Panc1 (cell line): ENCODE measurements around the gene MTREX. TPM values are rescaled to one million over a fixed set of nuclear protein-coding genes. Genes with fewer than 3 reads are reported as not detected.

Experiments used
- ATAC-seq: fragments of 200-7000 bp; cut with Tn5 transposase; 2 replicates; pipeline ENCODE4 v1.9.1; 2020; ENCODE audit warnings: mild to moderate bottlenecking, moderate library complexity
- BruUV-seq: library from RNA; stranded (reverse); fragments of 400-500 nt; replicated peaks from 2 replicates; lab custom pipeline; 2021; lab: Mats Ljungman, UMichigan
- CTCF ChIA-PET: fragments of 300-600 bp; sonication (Branson Sonifier 250); formaldehyde crosslinking; loops from one replicate; lab custom pipeline; 2022; ENCODE audit warnings: antibody characterized with exemption; lab: Charles Lee
- POLR2A ChIA-PET: fragments of 300-600 bp; sonication (Branson Sonifier 250); formaldehyde crosslinking; loops from one replicate; lab custom pipeline; 2022; ENCODE audit warnings: antibody characterized with exemption; lab: Charles Lee
- DNase-seq: peaks from one replicate; pipeline ENCODE4 v3.0.0-alpha.2; 2010; ENCODE audit warnings: low read depth, low spot score
- H3K27ac ChIP-seq: 2 replicates; pipeline ENCODE4 v1.5.1; 2011; ENCODE audit warnings: mild to moderate bottlenecking, low read length, inconsistent platforms
- H3K27me3 ChIP-seq: fragments of 200-500 bp; sonication (Bioruptor generic); 2 replicates; pipeline ENCODE4 v1.6.0; 2014; ENCODE audit warnings: low read length, inconsistent platforms; ENCODE audit not compliant: control insufficient read depth, insufficient read depth
- H3K36me3 ChIP-seq: fragments of 200-500 bp; sonication (Bioruptor generic); 2 replicates; pipeline ENCODE4 v1.5.1; 2014; ENCODE audit warnings: inconsistent platforms, mild to moderate bottlenecking, low read length, moderate library complexity; ENCODE audit not compliant: control insufficient read depth, insufficient read depth
- H3K4me1 ChIP-seq: 2 replicates; pipeline ENCODE4 v1.5.1; 2011; ENCODE audit warnings: inconsistent platforms, mild to moderate bottlenecking, low read length, moderate library complexity; ENCODE audit not compliant: control insufficient read depth, insufficient read depth
- H3K4me3 ChIP-seq, 2 experiments: 2 replicates each; pipeline ENCODE4 v1.5.1; 2011 to 2012; ENCODE audit warnings: low read depth in 2 of 2, low read length in 2 of 2, mild to moderate bottlenecking in 2 of 2, inconsistent platforms in 1 of 2, moderate library complexity in 1 of 2
- H3K9me3 ChIP-seq: fragments of 200-500 bp; sonication (Bioruptor generic); 2 replicates; pipeline ENCODE4 v1.5.1; 2014; ENCODE audit warnings: low read depth, mild to moderate bottlenecking, inconsistent platforms, low read length, moderate library complexity; ENCODE audit not compliant: control insufficient read depth, insufficient read depth
- CTCF ChIP-seq: fragments of 450-650 bp; IDR thresholded peaks from 2 replicates; pipeline ENCODE4 v1.5.1; 2017; ENCODE audit warnings: mild to moderate bottlenecking
- POLR2AphosphoS5 ChIP-seq: IDR thresholded peaks from 2 replicates; pipeline ENCODE4 v1.6.1; 2012; ENCODE audit warnings: mild to moderate bottlenecking, low read depth, low read length, moderate library complexity
- REST ChIP-seq, 2 experiments: IDR thresholded peaks; 2 replicates each; pipeline ENCODE4 v1.6.1; 2011 to 2012; ENCODE audit warnings: low read depth in 2 of 2, control low read depth in 1 of 2, low read length in 1 of 2, mild to moderate bottlenecking in 1 of 2, moderate library complexity in 1 of 2; ENCODE audit not compliant: insufficient read depth in 1 of 2
- SIN3A ChIP-seq: IDR thresholded peaks from 2 replicates; pipeline ENCODE4 v1.6.1; 2012; ENCODE audit warnings: low read depth, mild to moderate bottlenecking, low read length, moderate library complexity, borderline replicate concordance; ENCODE audit not compliant: insufficient read depth
- TCF7L2 ChIP-seq: IDR thresholded peaks from 2 replicates; pipeline ENCODE4 v1.6.1; 2011; ENCODE audit warnings: mild to moderate bottlenecking, low read depth, low read length, inconsistent platforms
- in situ Hi-C: cut with HindIII; loops from 2 replicates; pipeline ENCODE4 v1.10.0; 2016; ENCODE audit warnings: low sequenced_read_pairs, low pct_unique_long_range_greater_than_20kb
- intact Hi-C: fragments of 100-400 bp; cut with micrococcal nuclease; formaldehyde crosslinking; loops from one replicate; pipeline ENCODE4 v1.10.0; 2022; ENCODE audit not compliant: unreplicated experiment
- total RNA-seq: library from RNA; stranded (reverse); gene quantifications from one replicate; pipeline ENCODE4 v1.2.1, GENCODE V29; 2021; ENCODE audit not compliant: unreplicated experiment

MTREX gene
- total RNA-seq, 1 experiment from 2014 or later: 97.0 TPM

- intact Hi-C loops: no loop called here
- ChIA-PET POLR2A (no interaction called here), CTCF (no interaction called here)
- H3K27ac ChIP-seq: no peak overlapping the region
- H3K4me3 ChIP-seq: no peak overlapping the region
- no peaks in the 10 kb centered on the region for H3K27me3 ChIP-seq
- ATAC-seq: no peak
- no TSS peak for BruUV-seq
- TF ChIP-seq TCF7L2 (no peak), SIN3A (no peak), REST (IDR thresholded peaks at IDR 0.05; ENCODE audit: insufficient read depth in 1 of 2, low read depth in 2 of 2, low read length in 1 of 2) (no peak), POLR2AphosphoS5 (no peak), CTCF (no peak)
- in situ Hi-C loops: no loop called here
- H3K9me3 ChIP-seq: no peaks in the 10 kb centered on the region
- H3K36me3 ChIP-seq: peaks cover 26% of the 10 kb centered on the region
- no peak for DNase-seq
- no peaks in the 10 kb centered on the region for H3K4me1 ChIP-seq
Observed at GRCh38 chr5:55385846-55386245, 78.1 kb downstream of the MTREX start.

GRCh38 chr5:55386356-55386755 is 78.6 kb downstream of the MTREX start:
- in situ Hi-C loops (no loop called here), intact Hi-C loops (no loop called here)
- Histone ChIP-seq H3K9me3 (no peaks in the 10 kb centered on the region), H3K4me1 (no peaks in the 10 kb centered on the region), H3K4me3 (no peak overlapping the region), H3K36me3 (peaks cover 26% of the 10 kb centered on the region), H3K27ac (no peak overlapping the region), H3K27me3 (no peaks in the 10 kb centered on the region)
- no peak for DNase-seq
- TF ChIP-seq CTCF: no peak
- no peak for ATAC-seq
- CTCF ChIA-PET: no interaction called here
- no TSS peak for BruUV-seq
- POLR2A ChIA-PET: no interaction called here

GRCh38 chr5:55387865-55388264 is 80.1 kb downstream of the MTREX start:
- intact Hi-C loops: no loop called here
- in situ Hi-C loops: no loop called here
- H3K4me1 ChIP-seq: no peaks in the 10 kb centered on the region
- no peak for TF ChIP-seq SIN3A
- TF ChIP-seq TCF7L2: no peak
- TF ChIP-seq REST (IDR thresholded peaks at IDR 0.05; ENCODE audit: insufficient read depth in 1 of 2, low read depth in 2 of 2, low read length in 1 of 2): no peak
- TF ChIP-seq CTCF: no peak
- no peak for TF ChIP-seq POLR2AphosphoS5
- H3K27ac ChIP-seq: no peak overlapping the region
- ChIA-PET POLR2A (no interaction called here), CTCF (no interaction called here)
- no peaks in the 10 kb centered on the region for H3K27me3 ChIP-seq
- H3K4me3 ChIP-seq: no peak overlapping the region
- DNase-seq (no peak), ATAC-seq (no peak)
- peaks cover 26% of the 10 kb centered on the region for H3K36me3 ChIP-seq
- BruUV-seq: no TSS peak
- no peaks in the 10 kb centered on the region for H3K9me3 ChIP-seq
